ENCODE measurements around the gene ZSCAN32. TPM values are rescaled to one million over a fixed set of nuclear protein-coding genes. Genes with fewer than 3 reads are reported as not detected.
A peak's percentile ranks its signal among the peaks of the same experiment; 100 is the strongest.

The ZSCAN32 gene
- total RNA-seq, 1 donor from 2014 or later = 16.8 TPM

DNA sequence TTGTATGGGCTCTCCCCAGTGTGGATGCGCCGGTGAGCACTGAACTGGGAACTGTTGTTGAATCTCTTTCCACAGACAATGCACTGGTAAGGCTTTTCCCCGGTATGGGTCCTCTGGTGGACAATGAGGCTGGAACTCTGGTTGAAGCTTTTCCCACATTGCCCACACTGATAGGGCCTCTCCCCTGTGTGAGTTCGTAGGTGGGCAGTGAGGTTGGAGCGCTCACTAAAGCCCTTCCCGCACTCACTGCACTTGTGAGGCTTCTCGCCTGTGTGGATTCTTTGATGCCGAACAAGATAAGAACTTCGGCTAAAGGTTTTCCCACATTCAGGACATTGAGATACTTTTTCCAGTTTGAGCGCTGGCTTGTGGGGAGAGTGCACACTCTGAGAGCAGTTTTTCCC is 17.8 kb downstream of the ZSCAN32 start:
- Mint-ChIP-seq H3K27ac (no peak overlapping the region), H3K27me3 (no peaks in the 10 kb centered on the region), H3K36me3 (ENCODE audit: low read depth) (peaks cover 77% of the 10 kb centered on the region), H3K4me3 (no peak overlapping the region), H3K9me3 (peaks cover 37% of the 10 kb centered on the region), H3K4me1 (no peaks in the 10 kb centered on the region)
- DNase-seq = no peak
- intact Hi-C loops (cut with micrococcal nuclease) = no loop called here

GRCh38 chr16:3377917-3378316 is 22.9 kb downstream of the ZSCAN32 start:
- peaks cover 44% of the 10 kb centered on the region for H3K9me3 Mint-ChIP-seq
- intact Hi-C loops (cut with micrococcal nuclease) = no loop called here
- H3K4me3 Mint-ChIP-seq = no peak overlapping the region
- no peaks in the 10 kb centered on the region for H3K27me3 Mint-ChIP-seq
- H3K4me1 Mint-ChIP-seq = no peaks in the 10 kb centered on the region
- DNase-seq = no peak
- H3K36me3 Mint-ChIP-seq (ENCODE audit: low read depth) = peaks cover 31% of the 10 kb centered on the region
- no peak overlapping the region for H3K27ac Mint-ChIP-seq

- Mint-ChIP-seq H3K4me1 (no peaks in the 10 kb centered on the region), H3K36me3 (ENCODE audit: low read depth) (peaks cover 11% of the 10 kb centered on the region), H3K9me3 (peaks cover 37% of the 10 kb centered on the region), H3K27ac (no peak overlapping the region), H3K27me3 (no peaks in the 10 kb centered on the region), H3K4me3 (no peak overlapping the region)
- DNase-seq = no peak
- intact Hi-C loops (cut with micrococcal nuclease) = no loop called here
Measured at GRCh38 chr16:3375680-3376079, 25.1 kb downstream of the ZSCAN32 start.

DNA sequence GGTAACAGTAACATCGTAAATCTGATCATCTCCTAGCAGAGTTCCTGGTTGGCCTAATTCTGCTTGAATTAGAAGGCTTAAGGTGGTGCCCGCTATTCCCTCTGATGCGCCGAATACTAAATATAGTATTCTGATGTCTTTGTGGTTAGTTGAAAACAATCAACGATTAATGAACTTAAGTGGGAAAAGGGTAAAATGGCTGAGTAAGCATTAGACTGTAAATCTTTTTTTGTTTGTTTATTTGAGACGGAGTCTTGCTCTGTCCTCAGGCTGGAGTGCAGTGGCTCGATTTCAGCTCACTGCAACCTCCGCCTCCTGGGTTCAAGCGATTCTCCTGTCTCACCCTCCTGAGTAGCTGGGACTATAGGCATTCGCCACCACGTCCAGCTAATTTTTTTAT is 31.7 kb downstream of the ZSCAN32 start:
- H3K27me3 Mint-ChIP-seq = no peaks in the 10 kb centered on the region
- H3K4me1 Mint-ChIP-seq = peaks cover 1% of the 10 kb centered on the region
- DNase-seq = no peak
- H3K27ac Mint-ChIP-seq = no peak overlapping the region
- H3K9me3 Mint-ChIP-seq = peaks cover 6% of the 10 kb centered on the region
- peaks cover 10% of the 10 kb centered on the region for H3K36me3 Mint-ChIP-seq (ENCODE audit: low read depth)
- H3K4me3 Mint-ChIP-seq = no peak overlapping the region
- intact Hi-C loops (cut with micrococcal nuclease) = no loop called here

GRCh38 chr16:3364774-3365427 is 35.9 kb downstream of the ZSCAN32 start:
- intact Hi-C loops (cut with micrococcal nuclease) = no loop called here
- Mint-ChIP-seq H3K27me3 (no peaks in the 10 kb centered on the region), H3K36me3 (ENCODE audit: low read depth) (peaks cover 13% of the 10 kb centered on the region), H3K9me3 (peaks cover 15% of the 10 kb centered on the region), H3K27ac (peak overlapping the region; percentile 78), H3K4me1 (peaks cover 1% of the 10 kb centered on the region), H3K4me3 (peak overlapping the region; percentile 73)
- peak; percentile 89 for DNase-seq

- H3K9me3 Mint-ChIP-seq = peaks cover 20% of the 10 kb centered on the region
- H3K27ac Mint-ChIP-seq = no peak overlapping the region
- no peak overlapping the region for H3K4me3 Mint-ChIP-seq
Measured at GRCh38 chr16:3363793-3364192, 37.0 kb downstream of the ZSCAN32 start.

DNA sequence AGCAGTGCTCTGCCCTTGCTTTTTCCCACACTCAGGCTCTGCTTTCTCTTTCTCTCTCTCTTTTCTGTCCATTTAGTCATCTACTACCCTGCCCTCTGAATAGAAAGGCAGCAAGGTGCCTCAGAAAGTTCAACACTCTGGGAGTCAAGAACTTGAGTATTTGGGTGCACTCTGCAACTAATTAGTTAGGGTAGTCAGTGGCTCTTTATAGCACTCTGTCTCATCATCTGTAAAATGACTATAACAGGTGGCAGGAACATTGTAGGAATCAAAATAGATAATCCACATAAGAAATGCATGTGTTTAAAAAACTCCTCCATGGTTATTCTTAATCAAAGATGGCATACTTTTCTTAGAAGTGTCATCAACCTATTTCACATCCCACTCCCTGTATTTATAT is 37.9 kb downstream of the ZSCAN32 start:
- no peak for DNase-seq
- Mint-ChIP-seq H3K27me3 (no peaks in the 10 kb centered on the region), H3K9me3 (peaks cover 20% of the 10 kb centered on the region), H3K4me1 (peaks cover 1% of the 10 kb centered on the region), H3K4me3 (no peak overlapping the region), H3K27ac (no peak overlapping the region), H3K36me3 (ENCODE audit: low read depth) (peaks cover 13% of the 10 kb centered on the region)
- intact Hi-C loops (cut with micrococcal nuclease) = no loop called here

More at GRCh38 chr16:3363793-3364192, 37.0 kb downstream of the ZSCAN32 start:
- intact Hi-C loops (cut with micrococcal nuclease) = no loop called here
- peaks cover 1% of the 10 kb centered on the region for H3K4me1 Mint-ChIP-seq
- H3K36me3 Mint-ChIP-seq (ENCODE audit: low read depth) = peaks cover 13% of the 10 kb centered on the region
- DNase-seq = no peak
- H3K27me3 Mint-ChIP-seq = no peaks in the 10 kb centered on the region

- intact Hi-C loops (cut with micrococcal nuclease) = no loop called here
- H3K4me1 Mint-ChIP-seq = no peaks in the 10 kb centered on the region
- H3K9me3 Mint-ChIP-seq = peaks cover 29% of the 10 kb centered on the region
- no peak for DNase-seq
- H3K4me3 Mint-ChIP-seq = no peak overlapping the region
- no peaks in the 10 kb centered on the region for H3K27me3 Mint-ChIP-seq
- no peak overlapping the region for H3K27ac Mint-ChIP-seq
- peaks cover 2% of the 10 kb centered on the region for H3K36me3 Mint-ChIP-seq (ENCODE audit: low read depth)
Measured at GRCh38 chr16:3358871-3359270, 41.9 kb downstream of the ZSCAN32 start.

GRCh38 chr16:3356118-3356517 is 44.7 kb downstream of the ZSCAN32 start:
- Mint-ChIP-seq H3K4me1 (no peaks in the 10 kb centered on the region), H3K4me3 (no peak overlapping the region), H3K27me3 (no peaks in the 10 kb centered on the region), H3K27ac (no peak overlapping the region), H3K9me3 (peaks cover 30% of the 10 kb centered on the region), H3K36me3 (ENCODE audit: low read depth) (no peaks in the 10 kb centered on the region)
- no peak for DNase-seq
- intact Hi-C loops (cut with micrococcal nuclease) = no loop called here

- no peak for DNase-seq
- Mint-ChIP-seq H3K27ac (no peak within 1 kb of the TSS), H3K36me3 (ENCODE audit: low read depth) (no peaks in the 10 kb centered on the region), H3K27me3 (no peaks in the 10 kb centered on the region), H3K4me3 (no peak within 1 kb of the TSS), H3K4me1 (no peaks in the 10 kb centered on the region), H3K9me3 (peaks cover 26% of the 10 kb centered on the region)
- intact Hi-C loops (cut with micrococcal nuclease) = no loop called here
Measured at GRCh38 chr16:3355589-3355988, 45.2 kb downstream of the ZSCAN32 start, which contains the start of gene OR2C1. Gene OR2C1, plus strand, starts transcription at chr16:3355889. Its CDS starts 52 bp downstream, at chr16:3355941.

GRCh38 chr16:3349175-3349574 is 51.6 kb downstream of the ZSCAN32 start:
- Mint-ChIP-seq H3K4me3 (no peak overlapping the region), H3K4me1 (no peaks in the 10 kb centered on the region), H3K27me3 (no peaks in the 10 kb centered on the region), H3K27ac (no peak overlapping the region), H3K36me3 (ENCODE audit: low read depth) (no peaks in the 10 kb centered on the region), H3K9me3 (peaks cover 14% of the 10 kb centered on the region)
- DNase-seq = no peak
- intact Hi-C loops (cut with micrococcal nuclease) = no loop called here

GRCh38 chr16:3348547-3349167 is 52.1 kb downstream of the ZSCAN32 start:
- no peak overlapping the region for H3K4me3 Mint-ChIP-seq
- DNase-seq = no peak
- H3K36me3 Mint-ChIP-seq (ENCODE audit: low read depth) = no peaks in the 10 kb centered on the region
- no peak overlapping the region for H3K27ac Mint-ChIP-seq
- peaks cover 14% of the 10 kb centered on the region for H3K9me3 Mint-ChIP-seq
- no peaks in the 10 kb centered on the region for H3K27me3 Mint-ChIP-seq
- H3K4me1 Mint-ChIP-seq = no peaks in the 10 kb centered on the region
- intact Hi-C loops (cut with micrococcal nuclease) = no loop called here

GRCh38 chr16:3347586-3347985 is 53.2 kb downstream of the ZSCAN32 start:
- H3K27me3 Mint-ChIP-seq = no peaks in the 10 kb centered on the region
- intact Hi-C loops (cut with micrococcal nuclease) = no loop called here
- no peak overlapping the region for H3K27ac Mint-ChIP-seq
- H3K4me1 Mint-ChIP-seq = no peaks in the 10 kb centered on the region
- no peak for DNase-seq
- H3K9me3 Mint-ChIP-seq = peaks cover 14% of the 10 kb centered on the region
- H3K4me3 Mint-ChIP-seq = no peak overlapping the region
- no peaks in the 10 kb centered on the region for H3K36me3 Mint-ChIP-seq (ENCODE audit: low read depth)

GRCh38 chr16:3346041-3346440 is 54.8 kb downstream of the ZSCAN32 start:
- Mint-ChIP-seq H3K9me3 (peaks cover 16% of the 10 kb centered on the region), H3K27ac (no peak overlapping the region), H3K36me3 (ENCODE audit: low read depth) (no peaks in the 10 kb centered on the region), H3K27me3 (no peaks in the 10 kb centered on the region), H3K4me1 (no peaks in the 10 kb centered on the region), H3K4me3 (no peak overlapping the region)
- DNase-seq = no peak
- intact Hi-C loops (cut with micrococcal nuclease) = no loop called here

Measured in activated CD4-positive, alpha-beta T cell treated with anti-CD3 and anti-CD28 coated beads, Interleukin-2, amount 10 ng/mL, durations not matched to agents 24 days and 14 days (primary cell).